ENCODE measurements around the gene GAL3ST2.

DNA sequence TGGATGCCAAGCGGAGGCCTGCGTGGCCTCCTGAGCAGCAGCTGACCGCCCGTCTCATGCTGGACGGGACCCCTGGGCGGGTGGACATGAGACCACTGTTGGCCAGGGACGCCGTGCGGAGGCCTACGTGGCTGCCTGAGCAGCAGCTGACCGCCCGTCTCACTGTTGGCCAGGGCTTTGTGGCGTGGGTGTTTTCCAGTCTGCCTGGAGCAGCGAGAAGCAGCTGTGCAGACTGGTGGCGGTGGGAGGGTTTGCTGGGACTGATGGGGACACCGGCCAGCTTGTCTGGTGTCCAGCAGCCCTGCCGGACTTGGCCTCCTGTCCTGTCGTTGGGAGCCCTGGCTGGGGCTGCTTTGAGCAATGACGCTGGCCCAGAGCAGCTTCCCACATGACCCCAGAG lies 48.0 kb upstream of the GAL3ST2 start:
- TF ChIP-seq EZH2phosphoT487 (IDR thresholded peaks at IDR 0.05; ENCODE audit: insufficient read depth, low read depth), result no peak
- TF ChIP-seq EZH2 (IDR thresholded peaks at IDR 0.05; ENCODE audit: insufficient read depth, poor library complexity, severe bottlenecking), result no peak

All from GM23248 (cell line).